Measurements from ENCODE around the gene KRT3. TPM values are rescaled to one million over a fixed set of nuclear protein-coding genes. Genes with fewer than 3 reads are reported as not detected.

KRT3 gene
- total RNA-seq, 1 donor from 2014 or later: not detected

GRCh38 chr12:52817003-52817698 is 21.2 kb upstream of the KRT3 start:
- H3K4me3 ChIP-seq: no peak overlapping the region
- no peaks in the 10 kb centered on the region for H3K9me3 ChIP-seq
- peaks cover 16% of the 10 kb centered on the region for H3K4me1 ChIP-seq
- H3K36me3 ChIP-seq: no peaks in the 10 kb centered on the region
- no peak overlapping the region for H3K27ac ChIP-seq
- intact Hi-C loops (cut with DNase I): no loop called here
- ATAC-seq: no peak
- no peak for TF ChIP-seq CTCF (IDR thresholded peaks at IDR 0.05)
- peaks cover 32% of the 10 kb centered on the region for H3K27me3 ChIP-seq
- no peak for DNase-seq

GRCh38 chr12:52815676-52816588 is 20.0 kb upstream of the KRT3 start:
- Histone ChIP-seq H3K27me3 (peaks cover 32% of the 10 kb centered on the region), H3K4me1 (peaks cover 15% of the 10 kb centered on the region), H3K36me3 (no peaks in the 10 kb centered on the region), H3K9me3 (no peaks in the 10 kb centered on the region), H3K27ac (no peak overlapping the region), H3K4me3 (no peak overlapping the region)
- ATAC-seq (no peak), DNase-seq (peak; percentile 30)
- intact Hi-C loops (cut with DNase I): no loop called here
- TF ChIP-seq CTCF (IDR thresholded peaks at IDR 0.05): no peak

- Histone ChIP-seq H3K4me3 (no peak overlapping the region), H3K36me3 (no peaks in the 10 kb centered on the region), H3K27me3 (peaks cover 32% of the 10 kb centered on the region), H3K9me3 (no peaks in the 10 kb centered on the region), H3K27ac (no peak overlapping the region), H3K4me1 (peaks cover 15% of the 10 kb centered on the region)
- ATAC-seq (no peak), DNase-seq (no peak)
- TF ChIP-seq CTCF (IDR thresholded peaks at IDR 0.05): no peak
- intact Hi-C loops (cut with DNase I): no loop called here
Observed at GRCh38 chr12:52815161-52815560, 19.2 kb upstream of the KRT3 start.

GRCh38 chr12:52814710-52815155 is 18.8 kb upstream of the KRT3 start:
- H3K27me3 ChIP-seq: peaks cover 28% of the 10 kb centered on the region
- no peaks in the 10 kb centered on the region for H3K36me3 ChIP-seq
- H3K4me1 ChIP-seq: peaks cover 15% of the 10 kb centered on the region
- DNase-seq (peak; percentile 48), ATAC-seq (peak; percentile 4)
- intact Hi-C loops (cut with DNase I): no loop called here
- H3K27ac ChIP-seq: no peak overlapping the region
- H3K9me3 ChIP-seq: no peaks in the 10 kb centered on the region
- H3K4me3 ChIP-seq: no peak overlapping the region
- TF ChIP-seq CTCF (IDR thresholded peaks at IDR 0.05): no peak

- Histone ChIP-seq H3K27ac (no peak within 1 kb of the TSS), H3K9me3 (no peaks in the 10 kb centered on the region), H3K4me1 (peaks cover 15% of the 10 kb centered on the region), H3K36me3 (no peaks in the 10 kb centered on the region), H3K4me3 (no peak within 1 kb of the TSS), H3K27me3 (peaks cover 24% of the 10 kb centered on the region)
- peak; percentile 89 for ATAC-seq
- peak; percentile 57 for DNase-seq
- intact Hi-C loops (cut with DNase I): no loop called here
- no peak for TF ChIP-seq CTCF (IDR thresholded peaks at IDR 0.05)
Observed at GRCh38 chr12:52813885-52814709, 18.2 kb upstream of the KRT3 start, which contains the start of gene KRT4. TSS of gene KRT4 (minus strand) at chr12:52814116. CDS start at chr12:52814058, 58 bp downstream.

All from upper lobe of right lung (tissue), 1 donor.